ENCODE measurements around the gene EYS.

Gene EYS

GRCh38 chr6:64831680-64832079 is 875.3 kb downstream of the EYS start:
- DNase-seq (ENCODE audit: low spot score) = no peak

GRCh38 chr6:64817525-64817924 is 889.5 kb downstream of the EYS start:
- no peak for DNase-seq (ENCODE audit: low spot score)

GRCh38 chr6:64815718-64816117 is 891.3 kb downstream of the EYS start:
- no peak for DNase-seq (ENCODE audit: low spot score)

GRCh38 chr6:64812138-64812537 is 894.9 kb downstream of the EYS start:
- no peak for DNase-seq (ENCODE audit: low spot score)

- no peak for DNase-seq (ENCODE audit: low spot score)
These were observed 895.9 kb downstream of the EYS start for GRCh38 chr6:64811119-64811518.

GRCh38 chr6:64807785-64808184 is 899.2 kb downstream of the EYS start:
- no peak for DNase-seq (ENCODE audit: low spot score)

GRCh38 chr6:64803470-64804166 is 903.4 kb downstream of the EYS start:
- no peak for DNase-seq (ENCODE audit: low spot score)

GRCh38 chr6:64792534-64792933 is 914.5 kb downstream of the EYS start:
- DNase-seq (ENCODE audit: low spot score) = no peak

GRCh38 chr6:64789476-64789875 is 917.5 kb downstream of the EYS start:
- DNase-seq (ENCODE audit: low spot score) = no peak

GRCh38 chr6:64786736-64787135 is 920.3 kb downstream of the EYS start:
- DNase-seq (ENCODE audit: low spot score) = no peak

GRCh38 chr6:64782877-64783276 is 924.1 kb downstream of the EYS start:
- no peak for DNase-seq (ENCODE audit: low spot score)

- DNase-seq (ENCODE audit: low spot score) = no peak
These were observed 928.9 kb downstream of the EYS start for GRCh38 chr6:64777941-64778785.

- no peak for DNase-seq (ENCODE audit: low spot score)
These were observed 930.7 kb downstream of the EYS start for GRCh38 chr6:64776359-64776758.

- no peak for DNase-seq (ENCODE audit: low spot score)
These were observed 932.1 kb downstream of the EYS start for GRCh38 chr6:64774881-64775280.

GRCh38 chr6:64750910-64751309 is 956.1 kb downstream of the EYS start:
- no peak for DNase-seq (ENCODE audit: low spot score)

GRCh38 chr6:64737418-64737817 is 969.6 kb downstream of the EYS start:
- no peak for DNase-seq (ENCODE audit: low spot score)

GRCh38 chr6:64736421-64736950 is 970.5 kb downstream of the EYS start:
- DNase-seq (ENCODE audit: low spot score) = no peak

- DNase-seq (ENCODE audit: low spot score) = no peak
These were observed 973.6 kb downstream of the EYS start for GRCh38 chr6:64733433-64733832.

- DNase-seq (ENCODE audit: low spot score) = no peak
These were observed 974.1 kb downstream of the EYS start for GRCh38 chr6:64732888-64733287.

- DNase-seq (ENCODE audit: low spot score) = no peak
These were observed 977.5 kb downstream of the EYS start for GRCh38 chr6:64729522-64729921.

- no peak for DNase-seq (ENCODE audit: low spot score)
These were observed 980.0 kb downstream of the EYS start for GRCh38 chr6:64727075-64727474.

- DNase-seq (ENCODE audit: low spot score) = no peak
These were observed 982.9 kb downstream of the EYS start for GRCh38 chr6:64724091-64724490.

- DNase-seq (ENCODE audit: low spot score) = no peak
These were observed 983.5 kb downstream of the EYS start for GRCh38 chr6:64723327-64724058.

All from GM03348 (cell line).